ENCODE measurements around the gene TCF7L1. TPM values are rescaled to one million over a fixed set of nuclear protein-coding genes. Genes with fewer than 3 reads are reported as not detected.

The TCF7L1 gene
- total and polyA plus RNA-seq, 9 of the 15 experiments (the other 6 are each of a cell fraction or from before 2014, with no cell fraction given): 0.03 to 0.11 (median 0.07) TPM; not detected in 5

GRCh38 chr2:85104228-85104627 lies 29.0 kb upstream of the TCF7L1 start:
- no peak overlapping the region for H3K27ac ChIP-seq (ENCODE audit: extremely low read depth, low read depth, low read length)
- in situ Hi-C loops (cut with MboI): no loop called here
- H3K36me3 ChIP-seq (ENCODE audit: control insufficient read depth, insufficient read depth, low read length): no peaks in the 10 kb centered on the region
- H3K4me3 ChIP-seq: no peak overlapping the region
- 6% methylated on average over 1 of the region's 1 CpG for WGBS (ENCODE audit: insufficient coverage, low coverage, missing lambda C conversion rate)
- TF ChIP-seq NONO (IDR thresholded peaks at IDR 0.05; ENCODE audit: low read depth in 2 of 2, low read length in 1 of 2): no peak
- TF ChIP-seq KDM2B (CRISPR knock-in tag; IDR thresholded peaks at IDR 0.05): no peak
- TF ChIP-seq WHSC1 (IDR thresholded peaks at IDR 0.05; ENCODE audit: low read length): no peak
- no peak for TF ChIP-seq ZNF143 (CRISPR knock-in tag; IDR thresholded peaks at IDR 0.05)
- TF ChIP-seq ZKSCAN1 (IDR thresholded peaks at IDR 0.05; ENCODE audit: low read depth, low read length): no peak
- no peak for TF ChIP-seq RAD21 (CRISPR knock-in tag; conservative IDR thresholded peaks at IDR 0.05 in 1 of 2, IDR thresholded peaks at IDR 0.05 in 1 of 2)
- TF ChIP-seq HDAC3 (IDR thresholded peaks at IDR 0.05; ENCODE audit: borderline replicate concordance, partially characterized antibody): no peak
- no peak for TF ChIP-seq ETV1 (tag; conservative IDR thresholded peaks at IDR 0.05; ENCODE audit: low read depth)
- TF ChIP-seq HDGF (IDR thresholded peaks at IDR 0.05): no peak
- no peak for TF ChIP-seq ZNF384 (IDR thresholded peaks at IDR 0.05; ENCODE audit: low read depth, low read length)
- no peak for TF ChIP-seq HDAC2 (IDR thresholded peaks at IDR 0.05)
- no TSS peak for BruUV-seq (replicated peaks)
- FAIRE-seq (no peak), ATAC-seq (no peak), DNase-seq (ENCODE audit: extremely low read depth in 1 of 4, low spot score in 3 of 4) (no peak)
- H3K9me1 ChIP-seq (ENCODE audit: control insufficient read depth, insufficient read depth, low read length): no peaks in the 10 kb centered on the region
- H3K4me1 ChIP-seq (replicated peaks in 1 of 2; ENCODE audit: control insufficient read depth in 2 of 2, insufficient read depth in 2 of 2, low read length in 2 of 2): no peaks in the 10 kb centered on the region
- no peak overlapping the region for H3K4me2 ChIP-seq (ENCODE audit: insufficient read depth, low read length)
- peaks cover 4 to 21% of the 10 kb centered on the region in 2 experiments; a peak in 4 of 5 replicates for H3K27me3 ChIP-seq (ENCODE audit: control insufficient read depth in 2 of 2, insufficient read depth in 2 of 2, low read length in 2 of 2)
- no peaks in the 10 kb centered on the region for H3K79me2 ChIP-seq (ENCODE audit: control insufficient read depth, insufficient read depth, low read length)
- intact Hi-C loops (cut with micrococcal nuclease): no loop called here
- H2AFZ ChIP-seq (ENCODE audit: low read depth, low read length): no peak overlapping the region
- POLR2A ChIA-PET: no interaction called here
- no peak overlapping the region for H3K9ac ChIP-seq (ENCODE audit: insufficient read depth in 1 of 2, low read depth in 2 of 2, low read length in 2 of 2)
- no peaks in the 10 kb centered on the region for H4K20me1 ChIP-seq (replicated peaks; ENCODE audit: control insufficient read depth, insufficient read depth, low read length)
- no peaks in the 10 kb centered on the region for H3K9me3 ChIP-seq (replicated peaks; ENCODE audit: control insufficient read depth, insufficient read depth, low read depth, low read length)
- CTCF ChIA-PET (ENCODE audit: low intra/inter-chr PET ratio): no interaction called here

Measured in K562 (cell line).